HFFc6 (cell line): ENCODE data around the gene RAD51B. TPM values are rescaled to one million over a fixed set of nuclear protein-coding genes. Genes with fewer than 3 reads are reported as not detected.

ENCODE experiments used
- DNase-seq: peaks from one replicate; pipeline ENCODE4 v3.0.0-alpha.2; 2018
- H3K27ac Mint-ChIP-seq: 2 replicates; pipeline ENCODE4 v1.8.0; 2020; ENCODE audit warnings: mild to moderate bottlenecking, mixed read lengths
- H3K27me3 Mint-ChIP-seq: 2 replicates; pipeline ENCODE4 v1.8.0; 2021; ENCODE audit warnings: mild to moderate bottlenecking, moderate library complexity, mixed read lengths; ENCODE audit not compliant: insufficient read depth
- H3K36me3 Mint-ChIP-seq: 2 replicates; pipeline ENCODE4 v1.8.0; 2021; ENCODE audit warnings: low read depth, mixed read lengths
- H3K4me1 Mint-ChIP-seq: 2 replicates; pipeline ENCODE4 v1.8.0; 2020; ENCODE audit warnings: low read depth, mixed read lengths
- H3K4me3 Mint-ChIP-seq: 2 replicates; pipeline ENCODE4 v1.8.0; 2020; ENCODE audit warnings: mild to moderate bottlenecking, moderate library complexity, mixed read lengths
- H3K9me3 Mint-ChIP-seq: 2 replicates; pipeline ENCODE4 v1.8.0; 2020; ENCODE audit warnings: mild to moderate bottlenecking, mixed read lengths
- total RNA-seq, 6 experiments: library from RNA; stranded (reverse); fragmentation: NEBNext Ultra II Directional; extraction: Animal tissue kit (Norgen Biotek cat#: 25700); gene quantifications; 2 replicates in 1 of 6; 3 replicates in 5 of 6; pipeline ENCODE4 v1.2.3, GENCODE V29; 2021
- TF ChIP-seq, protein P1 (sequence below): fragments of 200-600 bp; sonication (generic); IDR thresholded peaks from 2 replicates; pipeline ENCODE4 v1.5.0; 2021; ENCODE audit warnings: antibody characterized with exemption, mild to moderate bottlenecking

The RAD51B gene
- total RNA-seq, 6 experiments from 2014 or later = 7.1 to 12.4 (median 9.6) TPM

DNA sequence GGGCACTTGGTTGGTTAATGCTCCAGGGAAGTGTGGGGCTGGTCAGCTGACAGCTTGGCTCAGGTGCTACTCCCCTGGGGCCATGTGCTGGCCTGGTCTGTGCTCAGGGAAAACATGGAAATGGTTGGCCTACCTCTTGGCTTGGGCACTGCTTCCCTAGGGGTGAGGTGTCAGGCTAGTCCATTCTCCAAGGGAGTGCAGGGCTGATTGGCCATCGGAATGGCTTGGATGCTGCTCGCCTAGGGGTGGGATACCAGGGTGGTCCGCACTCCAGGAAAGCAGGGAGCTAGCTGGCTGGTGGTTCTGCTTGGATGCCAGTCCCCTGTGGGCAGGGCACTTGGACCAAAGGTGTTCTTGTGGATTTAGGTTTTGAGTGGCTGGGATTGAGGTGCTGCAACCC lies 245.7 kb downstream of the RAD51B start:
- Mint-ChIP-seq H3K27me3 (no peaks in the 10 kb centered on the region), H3K4me1 (no peaks in the 10 kb centered on the region), H3K9me3 (peaks cover 20% of the 10 kb centered on the region; the same call in 1 of the 2 replicates), H3K36me3 (peaks cover 10% of the 10 kb centered on the region), H3K4me3 (no peak overlapping the region), H3K27ac (no peak overlapping the region)
- DNase-seq = no peak
- TF ChIP-seq, protein P1, sequence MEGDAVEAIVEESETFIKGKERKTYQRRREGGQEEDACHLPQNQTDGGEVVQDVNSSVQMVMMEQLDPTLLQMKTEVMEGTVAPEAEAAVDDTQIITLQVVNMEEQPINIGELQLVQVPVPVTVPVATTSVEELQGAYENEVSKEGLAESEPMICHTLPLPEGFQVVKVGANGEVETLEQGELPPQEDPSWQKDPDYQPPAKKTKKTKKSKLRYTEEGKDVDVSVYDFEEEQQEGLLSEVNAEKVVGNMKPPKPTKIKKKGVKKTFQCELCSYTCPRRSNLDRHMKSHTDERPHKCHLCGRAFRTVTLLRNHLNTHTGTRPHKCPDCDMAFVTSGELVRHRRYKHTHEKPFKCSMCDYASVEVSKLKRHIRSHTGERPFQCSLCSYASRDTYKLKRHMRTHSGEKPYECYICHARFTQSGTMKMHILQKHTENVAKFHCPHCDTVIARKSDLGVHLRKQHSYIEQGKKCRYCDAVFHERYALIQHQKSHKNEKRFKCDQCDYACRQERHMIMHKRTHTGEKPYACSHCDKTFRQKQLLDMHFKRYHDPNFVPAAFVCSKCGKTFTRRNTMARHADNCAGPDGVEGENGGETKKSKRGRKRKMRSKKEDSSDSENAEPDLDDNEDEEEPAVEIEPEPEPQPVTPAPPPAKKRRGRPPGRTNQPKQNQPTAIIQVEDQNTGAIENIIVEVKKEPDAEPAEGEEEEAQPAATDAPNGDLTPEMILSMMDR = no peak

DNA sequence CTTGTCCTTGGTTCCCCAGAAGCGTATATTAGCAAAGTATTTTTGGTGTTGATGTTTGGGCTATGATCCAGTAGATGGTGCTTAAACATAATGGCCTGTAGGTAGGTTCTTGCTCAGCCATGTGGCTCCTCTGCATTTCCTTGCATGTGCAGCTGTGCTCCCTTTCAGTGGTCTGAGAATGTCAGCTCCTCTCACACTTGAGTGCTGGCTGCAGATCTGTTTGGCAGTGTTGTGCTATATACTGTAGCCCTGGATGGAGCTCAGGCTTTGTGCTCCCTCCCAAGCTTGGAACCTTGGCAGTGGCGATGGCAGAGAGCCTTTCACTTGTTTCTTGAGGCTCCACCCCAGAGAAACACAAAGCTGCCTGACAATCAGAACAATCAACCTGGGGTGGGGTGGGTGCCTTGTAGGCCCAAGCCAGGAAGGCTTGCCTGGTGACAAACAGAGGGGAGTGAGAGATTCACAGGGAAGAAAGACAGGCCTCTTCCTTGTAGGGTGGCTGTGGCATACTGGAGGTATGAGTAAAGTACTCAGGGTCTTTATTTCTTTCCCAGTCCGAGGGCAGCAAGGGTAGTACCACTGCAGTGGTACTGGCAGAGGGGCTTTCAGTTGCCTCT lies 255.3 kb downstream of the RAD51B start:
- TF ChIP-seq, protein P1 = no peak
- no peak for DNase-seq
- H3K4me1 Mint-ChIP-seq = peaks cover 17% of the 10 kb centered on the region
- H3K27me3 Mint-ChIP-seq = no peaks in the 10 kb centered on the region
- no peak overlapping the region for H3K4me3 Mint-ChIP-seq
- peaks cover 23% of the 10 kb centered on the region for H3K36me3 Mint-ChIP-seq
- H3K27ac Mint-ChIP-seq = no peak overlapping the region
- H3K9me3 Mint-ChIP-seq = peaks cover 34% of the 10 kb centered on the region

DNA sequence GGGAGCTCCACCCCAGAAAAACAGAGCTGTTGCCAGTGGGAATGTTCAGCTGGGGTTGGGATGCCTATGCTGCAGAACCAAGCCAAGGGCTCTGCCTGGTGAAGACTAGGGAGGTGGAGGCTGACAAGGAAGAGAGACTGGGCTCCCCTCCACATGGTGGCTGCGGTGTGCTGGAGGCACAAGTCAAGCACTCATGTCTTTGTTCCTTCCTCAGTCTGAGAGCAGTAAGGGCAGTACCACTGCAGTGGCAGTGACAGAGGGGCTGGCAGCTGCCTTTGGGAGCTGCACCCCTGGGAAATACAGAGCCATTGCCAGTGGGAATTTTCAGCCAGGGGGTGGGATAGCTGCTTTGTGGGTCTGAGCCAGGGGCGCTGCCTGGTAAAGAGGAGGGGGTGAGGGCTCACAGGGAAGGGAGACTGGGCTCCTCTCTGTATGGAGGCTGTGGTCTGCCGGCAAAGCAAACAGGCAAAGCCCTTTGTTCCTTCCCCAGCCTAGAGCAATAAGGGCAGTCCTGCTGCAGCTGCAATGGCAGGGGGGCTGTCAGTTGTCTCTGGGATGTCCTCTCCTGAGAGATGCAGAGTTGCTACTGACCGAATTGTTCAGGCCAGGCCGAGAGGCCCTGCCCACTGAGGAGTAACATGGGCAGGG lies 255.9 kb downstream of the RAD51B start:
- H3K9me3 Mint-ChIP-seq = peaks cover 28% of the 10 kb centered on the region
- no peaks in the 10 kb centered on the region for H3K27me3 Mint-ChIP-seq
- H3K27ac Mint-ChIP-seq = no peak overlapping the region
- no peak overlapping the region for H3K4me3 Mint-ChIP-seq
- DNase-seq = no peak
- peaks cover 23% of the 10 kb centered on the region for H3K36me3 Mint-ChIP-seq
- H3K4me1 Mint-ChIP-seq = peaks cover 23% of the 10 kb centered on the region
- TF ChIP-seq, protein P1 = no peak

DNA sequence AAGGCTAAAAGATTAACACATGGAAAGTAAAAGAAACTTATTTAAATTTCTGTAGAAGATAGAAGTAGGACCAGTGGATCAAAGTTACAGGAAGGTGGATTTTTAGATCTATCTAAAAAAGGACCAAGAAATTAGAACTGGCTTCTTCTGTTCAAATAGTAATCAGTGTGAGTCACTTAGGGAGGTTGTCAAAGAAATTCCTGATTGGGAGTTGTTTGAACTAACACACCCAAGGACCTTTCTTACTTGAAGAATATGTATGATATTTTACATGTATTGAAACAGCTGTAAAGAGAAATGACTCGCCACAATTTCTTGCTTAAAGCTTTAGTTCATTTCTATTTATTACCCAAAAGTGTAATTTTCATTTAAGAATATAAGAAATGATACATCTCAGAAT lies 256.9 kb downstream of the RAD51B start:
- TF ChIP-seq, protein P1 = no peak
- H3K27ac Mint-ChIP-seq = no peak overlapping the region
- no peak overlapping the region for H3K4me3 Mint-ChIP-seq
- DNase-seq = peak; percentile 5
- H3K9me3 Mint-ChIP-seq = peaks cover 23% of the 10 kb centered on the region
- H3K36me3 Mint-ChIP-seq = peaks cover 23% of the 10 kb centered on the region
- no peaks in the 10 kb centered on the region for H3K27me3 Mint-ChIP-seq
- H3K4me1 Mint-ChIP-seq = peaks cover 23% of the 10 kb centered on the region

DNA sequence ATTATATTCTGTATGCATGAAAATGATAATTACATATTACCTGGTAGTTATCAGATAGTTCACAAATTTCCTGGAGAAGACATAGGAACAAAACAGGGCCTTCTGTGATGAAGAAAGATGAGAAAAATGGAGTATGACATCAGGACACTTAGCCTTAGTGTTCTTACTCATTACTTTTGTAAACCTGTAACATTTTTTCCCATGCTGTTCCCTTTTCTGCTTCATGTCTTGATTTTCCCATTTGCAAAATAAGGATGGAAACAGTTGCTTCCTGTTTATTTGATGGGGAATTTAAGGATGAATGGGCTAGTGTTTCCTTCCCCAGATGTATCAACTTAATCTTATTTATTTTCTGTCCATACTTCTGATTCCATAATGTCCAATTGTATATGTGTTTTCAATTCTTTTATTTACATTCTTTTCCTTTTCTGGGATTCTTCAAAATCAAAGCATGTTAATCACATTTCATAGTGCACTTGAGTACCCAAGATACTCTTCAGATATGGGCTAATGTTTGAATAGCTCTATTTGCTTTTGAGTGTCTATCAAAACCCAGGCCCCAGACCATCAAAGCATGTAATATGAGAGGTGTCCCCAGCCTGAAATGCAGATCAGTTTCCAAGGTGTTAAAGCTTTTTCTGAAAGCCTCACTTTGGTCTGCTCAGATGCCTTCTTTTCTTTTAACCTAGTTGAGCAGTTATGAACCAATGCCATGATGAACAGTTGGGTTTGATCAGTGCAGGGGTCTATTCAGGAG lies 260.5 kb downstream of the RAD51B start:
- Mint-ChIP-seq H3K27me3 (no peaks in the 10 kb centered on the region), H3K4me1 (peaks cover 23% of the 10 kb centered on the region), H3K27ac (no peak overlapping the region), H3K36me3 (no peaks in the 10 kb centered on the region), H3K4me3 (no peak overlapping the region), H3K9me3 (no peaks in the 10 kb centered on the region)
- TF ChIP-seq, protein P1 = no peak
- no peak for DNase-seq
